Thyroid gland (tissue), 4 donors: ENCODE results near the gene LECT2. TPM values are rescaled to one million over a fixed set of nuclear protein-coding genes. Genes with fewer than 3 reads are reported as not detected.

Experiments used
- DNase-seq, 2 donors: peaks; one replicate each; pipeline ENCODE4 v3.0.0-alpha.2; 2019
- H3K27ac ChIP-seq, 3 donors: fragments of 200-600 bp; sonication (generic); 1 replicate in 2 of 3; 2 replicates in 1 of 3; pipeline ENCODE4 v1.5.1; 2016 to 2019; ENCODE audit warnings: mild to moderate bottlenecking in 1 of 3, moderate library complexity in 1 of 3
- H3K27me3 ChIP-seq: fragments of 200-600 bp; sonication (generic); one replicate; pipeline ENCODE4 v1.5.1; 2019
- H3K36me3 ChIP-seq, 2 donors: fragments of 200-600 bp; sonication (generic); one replicate each; pipeline ENCODE4 v1.5.1; 2016 to 2019
- H3K4me1 ChIP-seq, 2 donors: fragments of 200-600 bp; sonication (generic); one replicate each; pipeline ENCODE4 v1.5.1; 2017 to 2019
- H3K4me3 ChIP-seq, 3 donors: fragments of 200-600 bp; sonication (generic); replicated peaks in 1 of 3; 1 replicate in 2 of 3; 2 replicates in 1 of 3; pipeline ENCODE4 v1.5.1; 2016; ENCODE audit warnings: mild to moderate bottlenecking in 1 of 3
- H3K9me3 ChIP-seq: fragments of 200-600 bp; sonication (generic); one replicate; pipeline ENCODE4 v1.5.1; 2017
- POLR2A ChIP-seq, 2 donors: fragments of 450-650 bp; IDR thresholded peaks; one replicate each; pipeline ENCODE4 v1.6.1; 2017; ENCODE audit warnings: antibody characterized with exemption in 2 of 2, mild to moderate bottlenecking in 2 of 2, moderate library complexity in 1 of 2
- WGBS, 2 donors: methylation state at CpG; one replicate each; pipeline ENCODE4 v1.1.5; 2017; 5-methylcytosine and 5-hydroxymethylcytosine counted together
- intact Hi-C: fragments of 100-400 bp; cut with DNase I; formaldehyde crosslinking; loops from one replicate; pipeline ENCODE4 v1.15.1; 2023
- total RNA-seq, 4 donors: library from RNA; depleted of rRNA; stranded (reverse); fragments of >200 nt; gene quantifications; one replicate each; pipeline ENCODE4 v1.2.3, GENCODE V29; 2016
- TF ChIP-seq, protein P1 (sequence below), 6 experiments: fragments of 200-600 bp in 3 of 6; fragments of 450-650 bp in 3 of 6; sonication (generic) in 3 of 6; IDR thresholded peaks; one replicate each; pipeline ENCODE4 v1.5.1; 2016 to 2019; ENCODE audit warnings: antibody characterized with exemption in 6 of 6, mild to moderate bottlenecking in 2 of 6, inconsistent platforms in 1 of 6, moderate library complexity in 1 of 6

Gene LECT2
- total RNA-seq, 4 donors from 2014 or later, result not detected

DNA sequence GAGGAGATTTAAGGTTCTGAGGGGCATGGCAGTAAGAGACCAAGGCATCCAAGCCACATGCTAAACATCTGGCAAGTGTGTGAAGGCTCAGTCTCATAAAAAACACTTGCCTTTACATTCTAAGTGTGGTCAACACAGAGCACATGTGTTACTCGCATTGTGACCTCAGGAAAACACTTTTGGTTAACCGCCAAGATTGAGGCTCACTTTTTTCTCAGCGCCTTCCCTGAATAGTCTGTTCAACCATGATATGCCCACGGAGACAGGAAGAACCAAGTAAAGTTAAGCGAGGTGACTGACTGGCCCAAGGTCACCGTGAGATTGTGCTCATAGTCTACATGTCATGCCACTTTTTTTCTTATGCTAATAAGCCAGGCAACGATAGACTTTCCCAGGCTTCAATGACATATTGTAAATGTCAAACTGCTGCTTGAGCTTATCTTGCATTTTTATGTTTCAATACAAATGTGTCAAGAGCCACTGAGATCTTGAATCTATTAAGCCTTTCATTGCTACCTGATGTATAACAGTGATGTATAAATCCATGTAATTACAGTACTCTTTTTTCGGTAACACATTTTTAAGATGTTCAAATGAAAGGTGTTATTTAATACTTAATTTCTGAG, 38.0 kb downstream of the LECT2 start:
- intact Hi-C loops, result no loop called here
- H3K36me3 ChIP-seq, result no peaks in the 10 kb centered on the region
- WGBS, 2 donors, result 73 to 83% methylated on average over 8 of the region's 8 CpGs
- no peak for DNase-seq
- no peak overlapping the region for H3K4me3 ChIP-seq
- TF ChIP-seq POLR2A (IDR thresholded peaks at IDR 0.05), result no peak
- TF ChIP-seq, protein P1, sequence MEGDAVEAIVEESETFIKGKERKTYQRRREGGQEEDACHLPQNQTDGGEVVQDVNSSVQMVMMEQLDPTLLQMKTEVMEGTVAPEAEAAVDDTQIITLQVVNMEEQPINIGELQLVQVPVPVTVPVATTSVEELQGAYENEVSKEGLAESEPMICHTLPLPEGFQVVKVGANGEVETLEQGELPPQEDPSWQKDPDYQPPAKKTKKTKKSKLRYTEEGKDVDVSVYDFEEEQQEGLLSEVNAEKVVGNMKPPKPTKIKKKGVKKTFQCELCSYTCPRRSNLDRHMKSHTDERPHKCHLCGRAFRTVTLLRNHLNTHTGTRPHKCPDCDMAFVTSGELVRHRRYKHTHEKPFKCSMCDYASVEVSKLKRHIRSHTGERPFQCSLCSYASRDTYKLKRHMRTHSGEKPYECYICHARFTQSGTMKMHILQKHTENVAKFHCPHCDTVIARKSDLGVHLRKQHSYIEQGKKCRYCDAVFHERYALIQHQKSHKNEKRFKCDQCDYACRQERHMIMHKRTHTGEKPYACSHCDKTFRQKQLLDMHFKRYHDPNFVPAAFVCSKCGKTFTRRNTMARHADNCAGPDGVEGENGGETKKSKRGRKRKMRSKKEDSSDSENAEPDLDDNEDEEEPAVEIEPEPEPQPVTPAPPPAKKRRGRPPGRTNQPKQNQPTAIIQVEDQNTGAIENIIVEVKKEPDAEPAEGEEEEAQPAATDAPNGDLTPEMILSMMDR (IDR thresholded peaks at IDR 0.05), result no peak
- H3K27ac ChIP-seq, result no peak overlapping the region
- no peaks in the 10 kb centered on the region for H3K9me3 ChIP-seq
- no peaks in the 10 kb centered on the region for H3K4me1 ChIP-seq
- no peaks in the 10 kb centered on the region for H3K27me3 ChIP-seq

- no peak for DNase-seq
- TF ChIP-seq POLR2A (IDR thresholded peaks at IDR 0.05), result no peak
- TF ChIP-seq, protein P1 (IDR thresholded peaks at IDR 0.05), result no peak
These were observed 39.2 kb downstream of the LECT2 start for GRCh38 chr5:135915466-135916001.

GRCh38 chr5:135913713-135914626, 40.8 kb downstream of the LECT2 start:
- intact Hi-C loops, result no loop called here
- no peak overlapping the region for H3K4me3 ChIP-seq
- no peak overlapping the region for H3K27ac ChIP-seq
- no peaks in the 10 kb centered on the region for H3K27me3 ChIP-seq
- no peaks in the 10 kb centered on the region for H3K4me1 ChIP-seq
- TF ChIP-seq, protein P1 (IDR thresholded peaks at IDR 0.05), result no peak
- no peak for TF ChIP-seq POLR2A (IDR thresholded peaks at IDR 0.05)
- no peaks in the 10 kb centered on the region for H3K36me3 ChIP-seq
- no peak for DNase-seq
- 77% methylated on average over 4 of the region's 4 CpGs for WGBS, 2 donors
- H3K9me3 ChIP-seq, result no peaks in the 10 kb centered on the region

More at GRCh38 chr5:135915466-135916001, 39.2 kb downstream of the LECT2 start:
- 80 to 93% methylated on average over 5 of the region's 5 CpGs for WGBS, 2 donors
- H3K4me3 ChIP-seq, result no peak overlapping the region
- no peaks in the 10 kb centered on the region for H3K27me3 ChIP-seq
- no peaks in the 10 kb centered on the region for H3K4me1 ChIP-seq
- H3K36me3 ChIP-seq, result no peaks in the 10 kb centered on the region
- intact Hi-C loops, result no loop called here
- H3K27ac ChIP-seq, result no peak overlapping the region
- no peaks in the 10 kb centered on the region for H3K9me3 ChIP-seq

DNA sequence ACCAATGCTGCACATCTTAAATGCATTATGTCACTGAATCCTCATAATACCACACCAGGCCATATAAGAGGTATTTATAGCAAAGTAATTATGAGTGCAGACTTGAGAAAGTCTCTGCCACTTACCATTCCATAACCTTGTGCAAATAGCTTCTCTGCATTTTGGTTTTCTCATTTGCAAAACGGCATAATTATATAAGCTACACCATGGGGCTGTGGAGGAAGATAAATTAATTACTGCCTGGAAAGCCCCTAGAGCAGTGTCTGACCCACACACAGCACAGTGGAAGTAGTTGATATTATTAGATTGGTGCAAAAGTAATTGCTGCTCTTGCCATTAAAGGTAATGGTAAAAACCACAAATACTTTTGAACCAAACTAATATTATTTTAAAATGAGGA, 49.6 kb downstream of the LECT2 start:
- Histone ChIP-seq H3K27ac (no peak overlapping the region), H3K9me3 (no peaks in the 10 kb centered on the region), H3K36me3 (no peaks in the 10 kb centered on the region), H3K4me1 (no peaks in the 10 kb centered on the region), H3K27me3 (peaks cover 5% of the 10 kb centered on the region), H3K4me3 (no peak overlapping the region)
- 76 to 77% methylated on average over 1 of the region's 1 CpG for WGBS, 2 donors
- intact Hi-C loops, result no loop called here
- no peak for TF ChIP-seq POLR2A (IDR thresholded peaks at IDR 0.05)
- TF ChIP-seq, protein P1 (IDR thresholded peaks at IDR 0.05), result no peak
- DNase-seq, result no peak

GRCh38 chr5:135901633-135902032, 53.1 kb downstream of the LECT2 start:
- H3K9me3 ChIP-seq, result no peaks in the 10 kb centered on the region
- no peak overlapping the region for H3K27ac ChIP-seq
- no peaks in the 10 kb centered on the region for H3K4me1 ChIP-seq
- no peak overlapping the region for H3K4me3 ChIP-seq
- 53 to 56% methylated on average over 3 of the region's 3 CpGs for WGBS, 2 donors
- H3K27me3 ChIP-seq, result peaks cover 5% of the 10 kb centered on the region
- intact Hi-C loops, result no loop called here
- no peak for TF ChIP-seq POLR2A (IDR thresholded peaks at IDR 0.05)
- no peaks in the 10 kb centered on the region for H3K36me3 ChIP-seq
- no peak for DNase-seq
